Tibial nerve (tissue), 3 donors: Measurements from ENCODE around the gene ARSG.

ENCODE experiments used
- POLR2A ChIP-seq, 2 donors: fragments of 450-650 bp; IDR thresholded peaks; one replicate each; pipeline ENCODE4 v1.6.1; 2017; ENCODE audit warnings: antibody characterized with exemption in 2 of 2, mild to moderate bottlenecking in 2 of 2, moderate library complexity in 2 of 2
- TF ChIP-seq, protein P1 (sequence below), 5 experiments: fragments of 200-600 bp in 3 of 5; fragments of 450-650 bp in 2 of 5; sonication (generic) in 3 of 5; IDR thresholded peaks; one replicate each; pipeline ENCODE4 v1.5.1; 2016 to 2019; ENCODE audit warnings: antibody characterized with exemption in 5 of 5, mild to moderate bottlenecking in 3 of 5, moderate library complexity in 2 of 5

DNA sequence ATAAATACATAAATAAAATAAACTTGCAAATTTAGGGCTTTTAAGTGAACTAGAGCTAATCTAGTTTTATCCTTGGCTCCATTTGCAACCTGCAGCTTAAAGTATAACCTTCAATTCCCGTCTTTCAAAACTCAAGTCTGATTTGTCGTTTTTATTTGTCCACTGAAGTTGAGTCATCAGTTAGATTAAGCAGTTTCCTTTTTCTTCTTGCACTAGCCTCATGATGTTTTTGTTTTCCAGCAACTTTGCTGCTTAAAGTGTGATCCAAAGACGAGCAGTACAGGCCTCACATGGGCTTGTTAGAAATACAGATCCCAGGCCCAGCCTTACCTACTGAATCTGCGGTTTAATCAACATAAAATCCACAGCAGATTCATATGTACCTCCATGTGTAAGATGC is 13.8 kb downstream of the ARSG start:
- TF ChIP-seq POLR2A (IDR thresholded peaks at IDR 0.05), result no peak
- TF ChIP-seq, protein P1, sequence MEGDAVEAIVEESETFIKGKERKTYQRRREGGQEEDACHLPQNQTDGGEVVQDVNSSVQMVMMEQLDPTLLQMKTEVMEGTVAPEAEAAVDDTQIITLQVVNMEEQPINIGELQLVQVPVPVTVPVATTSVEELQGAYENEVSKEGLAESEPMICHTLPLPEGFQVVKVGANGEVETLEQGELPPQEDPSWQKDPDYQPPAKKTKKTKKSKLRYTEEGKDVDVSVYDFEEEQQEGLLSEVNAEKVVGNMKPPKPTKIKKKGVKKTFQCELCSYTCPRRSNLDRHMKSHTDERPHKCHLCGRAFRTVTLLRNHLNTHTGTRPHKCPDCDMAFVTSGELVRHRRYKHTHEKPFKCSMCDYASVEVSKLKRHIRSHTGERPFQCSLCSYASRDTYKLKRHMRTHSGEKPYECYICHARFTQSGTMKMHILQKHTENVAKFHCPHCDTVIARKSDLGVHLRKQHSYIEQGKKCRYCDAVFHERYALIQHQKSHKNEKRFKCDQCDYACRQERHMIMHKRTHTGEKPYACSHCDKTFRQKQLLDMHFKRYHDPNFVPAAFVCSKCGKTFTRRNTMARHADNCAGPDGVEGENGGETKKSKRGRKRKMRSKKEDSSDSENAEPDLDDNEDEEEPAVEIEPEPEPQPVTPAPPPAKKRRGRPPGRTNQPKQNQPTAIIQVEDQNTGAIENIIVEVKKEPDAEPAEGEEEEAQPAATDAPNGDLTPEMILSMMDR (IDR thresholded peaks at IDR 0.05), result no peak
